ENCODE measurements around the gene PCCB. TPM values are rescaled to one million over a fixed set of nuclear protein-coding genes. Genes with fewer than 3 reads are reported as not detected.

The PCCB gene
- total and polyA plus RNA-seq, 2 of the 8 experiments (the other 6 are each of a cell fraction or from before 2014, with no cell fraction given): 56.7 to 84.4 TPM

DNA sequence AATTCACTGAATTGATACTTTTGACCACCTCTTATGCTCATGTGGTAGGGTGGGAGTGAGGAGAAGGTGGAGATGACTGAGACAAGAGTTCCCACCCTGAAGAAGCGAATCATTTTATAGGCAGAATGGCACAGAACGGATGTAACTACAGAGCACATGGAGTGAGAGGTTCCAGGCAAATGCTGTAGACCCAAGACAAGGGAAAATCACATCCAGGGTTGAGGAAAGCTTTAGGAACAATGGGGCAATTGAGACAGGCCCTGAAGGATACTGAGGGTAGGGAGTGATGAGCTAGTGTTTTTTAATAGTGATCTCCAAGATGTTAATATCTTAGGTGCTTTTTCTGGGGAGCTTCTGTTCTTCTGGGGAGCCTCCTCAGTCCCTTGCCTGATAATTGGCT lies 8.1 kb downstream of the PCCB start (continued):
- TF ChIP-seq SIRT6 (IDR thresholded peaks at IDR 0.05; ENCODE audit: low read length) (no peak), NRF1 (IDR thresholded peaks at IDR 0.05; ENCODE audit: low read depth, low read length) (no peak), ZNF274 (IDR thresholded peaks at IDR 0.05; ENCODE audit: borderline replicate concordance, extremely low read depth, low read length) (no peak)
